Astrocyte (in vitro differentiated cells and primary cell): ENCODE measurements around the gene ZNF619. TPM values are rescaled to one million over a fixed set of nuclear protein-coding genes. Genes with fewer than 3 reads are reported as not detected.

Experiments used
- DNase-seq: peaks from one replicate; pipeline ENCODE4 v3.0.0-alpha.2; 2010; ENCODE audit warnings: low read depth
- FAIRE-seq: peaks from 2 replicates; lab custom pipeline; 2011; peaks lifted over from hg19 to GRCh38; lab: Jason Lieb, UNC
- H2AFZ ChIP-seq: 2 replicates; pipeline ENCODE4 v1.6.0; 2012; ENCODE audit warnings: low read depth, low read length, inconsistent platforms
- H3K27ac ChIP-seq: 2 replicates; pipeline ENCODE4 v1.5.1; 2011; ENCODE audit warnings: low read depth, low read length, inconsistent platforms
- H3K27me3 ChIP-seq: 2 replicates; pipeline ENCODE4 v1.6.0; 2011; ENCODE audit warnings: low read length, inconsistent platforms; ENCODE audit not compliant: insufficient read depth
- H3K36me3 ChIP-seq: 2 replicates; pipeline ENCODE4 v1.5.1; 2011; ENCODE audit warnings: low read length, inconsistent platforms; ENCODE audit not compliant: insufficient read depth
- H3K4me1 ChIP-seq: 2 replicates; pipeline ENCODE4 v1.5.1; 2011; ENCODE audit warnings: low read length, inconsistent platforms; ENCODE audit not compliant: insufficient read depth
- H3K4me2 ChIP-seq: 2 replicates; pipeline ENCODE4 v1.6.0; 2012; ENCODE audit warnings: low read length, inconsistent platforms
- H3K4me3 ChIP-seq: 2 replicates; pipeline ENCODE4 v1.5.1; 2011; ENCODE audit warnings: low read depth, mild to moderate bottlenecking, low read length, inconsistent platforms; ENCODE audit not compliant: insufficient read depth
- H3K79me2 ChIP-seq: 2 replicates; pipeline ENCODE4 v1.6.0; 2012; ENCODE audit warnings: mild to moderate bottlenecking, low read length, inconsistent platforms; ENCODE audit not compliant: insufficient read depth
- H3K9ac ChIP-seq: 2 replicates; pipeline ENCODE4 v1.6.0; 2012; ENCODE audit warnings: mild to moderate bottlenecking, low read length, inconsistent platforms
- H3K9me3 ChIP-seq: 2 replicates; pipeline ENCODE4 v1.5.1; 2012; ENCODE audit warnings: low read depth, mild to moderate bottlenecking, low read length, inconsistent platforms; ENCODE audit not compliant: insufficient read depth
- H4K20me1 ChIP-seq: 2 replicates; pipeline ENCODE4 v1.6.0; 2012; ENCODE audit warnings: low read length, inconsistent platforms; ENCODE audit not compliant: insufficient read depth
- H3K27ac Mint-ChIP-seq: one replicate; pipeline ENCODE4 v1.8.0; 2021; ENCODE audit warnings: mild to moderate bottlenecking, mixed read lengths; ENCODE audit not compliant: unreplicated experiment
- H3K27me3 Mint-ChIP-seq: one replicate; pipeline ENCODE4 v1.8.0; 2021; ENCODE audit warnings: low read depth, mixed read lengths; ENCODE audit not compliant: unreplicated experiment
- H3K36me3 Mint-ChIP-seq: one replicate; pipeline ENCODE4 v1.8.0; 2021; ENCODE audit warnings: low read depth, mixed read lengths; ENCODE audit not compliant: unreplicated experiment
- H3K4me1 Mint-ChIP-seq: one replicate; pipeline ENCODE4 v1.8.0; 2021; ENCODE audit warnings: low read depth, mixed read lengths; ENCODE audit not compliant: unreplicated experiment
- H3K4me3 Mint-ChIP-seq: one replicate; pipeline ENCODE4 v1.8.0; 2021; ENCODE audit warnings: mild to moderate bottlenecking, moderate library complexity, mixed read lengths; ENCODE audit not compliant: unreplicated experiment
- H3K9me3 Mint-ChIP-seq: one replicate; pipeline ENCODE4 v1.8.0; 2021; ENCODE audit warnings: mild to moderate bottlenecking, mixed read lengths; ENCODE audit not compliant: unreplicated experiment
- EZH2 ChIP-seq: IDR thresholded peaks from 2 replicates; pipeline ENCODE4 v1.6.1; 2012; ENCODE audit warnings: mild to moderate bottlenecking, low read length, inconsistent platforms; ENCODE audit not compliant: insufficient read depth
- total RNA-seq: library from RNA; stranded (reverse); gene quantifications from 2 replicates; pipeline ENCODE4 v1.2.1, GENCODE V29; 2021
- TF ChIP-seq, protein P1 (sequence below): IDR thresholded peaks from 2 replicates; pipeline ENCODE4 v1.5.1; 2011; ENCODE audit warnings: low read depth, mild to moderate bottlenecking, inconsistent platforms, low read length, moderate library complexity; ENCODE audit not compliant: insufficient read depth

Gene ZNF619
- total RNA-seq, 1 donor from 2014 or later = 3.4 TPM

- no peak overlapping the region for H3K4me3 ChIP-seq
- FAIRE-seq = no peak
- no peaks in the 10 kb centered on the region for H3K27me3 Mint-ChIP-seq
- H3K9ac ChIP-seq = no peak overlapping the region
- peaks cover 15% of the 10 kb centered on the region for H3K4me1 ChIP-seq
- H3K36me3 ChIP-seq = peaks cover 28% of the 10 kb centered on the region
- no peak overlapping the region for H3K27ac ChIP-seq
- H3K79me2 ChIP-seq = peaks cover 28% of the 10 kb centered on the region
- no peak overlapping the region for H2AFZ ChIP-seq
- DNase-seq = no peak
- H3K27me3 ChIP-seq = no peaks in the 10 kb centered on the region
- H3K36me3 Mint-ChIP-seq = peaks cover 62% of the 10 kb centered on the region
- no peak overlapping the region for H3K4me2 ChIP-seq
- H4K20me1 ChIP-seq = no peaks in the 10 kb centered on the region
- H3K9me3 Mint-ChIP-seq = peaks cover 36% of the 10 kb centered on the region
- no peak overlapping the region for H3K27ac Mint-ChIP-seq
- peaks cover 7% of the 10 kb centered on the region for H3K4me1 Mint-ChIP-seq
- TF ChIP-seq, protein P1, sequence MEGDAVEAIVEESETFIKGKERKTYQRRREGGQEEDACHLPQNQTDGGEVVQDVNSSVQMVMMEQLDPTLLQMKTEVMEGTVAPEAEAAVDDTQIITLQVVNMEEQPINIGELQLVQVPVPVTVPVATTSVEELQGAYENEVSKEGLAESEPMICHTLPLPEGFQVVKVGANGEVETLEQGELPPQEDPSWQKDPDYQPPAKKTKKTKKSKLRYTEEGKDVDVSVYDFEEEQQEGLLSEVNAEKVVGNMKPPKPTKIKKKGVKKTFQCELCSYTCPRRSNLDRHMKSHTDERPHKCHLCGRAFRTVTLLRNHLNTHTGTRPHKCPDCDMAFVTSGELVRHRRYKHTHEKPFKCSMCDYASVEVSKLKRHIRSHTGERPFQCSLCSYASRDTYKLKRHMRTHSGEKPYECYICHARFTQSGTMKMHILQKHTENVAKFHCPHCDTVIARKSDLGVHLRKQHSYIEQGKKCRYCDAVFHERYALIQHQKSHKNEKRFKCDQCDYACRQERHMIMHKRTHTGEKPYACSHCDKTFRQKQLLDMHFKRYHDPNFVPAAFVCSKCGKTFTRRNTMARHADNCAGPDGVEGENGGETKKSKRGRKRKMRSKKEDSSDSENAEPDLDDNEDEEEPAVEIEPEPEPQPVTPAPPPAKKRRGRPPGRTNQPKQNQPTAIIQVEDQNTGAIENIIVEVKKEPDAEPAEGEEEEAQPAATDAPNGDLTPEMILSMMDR = no peak
- no peak for TF ChIP-seq EZH2
- H3K4me3 Mint-ChIP-seq = no peak overlapping the region
- peaks cover 19% of the 10 kb centered on the region for H3K9me3 ChIP-seq
Measured at GRCh38 chr3:40528426-40528825, 51.5 kb downstream of the ZNF619 start.

GRCh38 chr3:40532252-40532651 lies 55.3 kb downstream of the ZNF619 start:
- peaks cover 32% of the 10 kb centered on the region for H3K36me3 ChIP-seq
- no peaks in the 10 kb centered on the region for H3K4me1 ChIP-seq
- peaks cover 90% of the 10 kb centered on the region for H3K36me3 Mint-ChIP-seq
- no peak for DNase-seq
- no peak overlapping the region for H2AFZ ChIP-seq
- no peak overlapping the region for H3K4me2 ChIP-seq
- peaks cover 32% of the 10 kb centered on the region for H3K9me3 ChIP-seq
- no peak overlapping the region for H3K9ac ChIP-seq
- peaks cover 17% of the 10 kb centered on the region for H3K79me2 ChIP-seq
- no peaks in the 10 kb centered on the region for H3K27me3 Mint-ChIP-seq
- H3K4me1 Mint-ChIP-seq = no peaks in the 10 kb centered on the region
- TF ChIP-seq, protein P1 = no peak
- TF ChIP-seq EZH2 = no peak
- no peak overlapping the region for H3K27ac ChIP-seq
- no peak overlapping the region for H3K4me3 ChIP-seq
- H3K9me3 Mint-ChIP-seq = peaks cover 48% of the 10 kb centered on the region
- no peak overlapping the region for H3K27ac Mint-ChIP-seq
- no peak for FAIRE-seq
- H3K4me3 Mint-ChIP-seq = no peak overlapping the region
- no peaks in the 10 kb centered on the region for H3K27me3 ChIP-seq
- no peaks in the 10 kb centered on the region for H4K20me1 ChIP-seq

DNA sequence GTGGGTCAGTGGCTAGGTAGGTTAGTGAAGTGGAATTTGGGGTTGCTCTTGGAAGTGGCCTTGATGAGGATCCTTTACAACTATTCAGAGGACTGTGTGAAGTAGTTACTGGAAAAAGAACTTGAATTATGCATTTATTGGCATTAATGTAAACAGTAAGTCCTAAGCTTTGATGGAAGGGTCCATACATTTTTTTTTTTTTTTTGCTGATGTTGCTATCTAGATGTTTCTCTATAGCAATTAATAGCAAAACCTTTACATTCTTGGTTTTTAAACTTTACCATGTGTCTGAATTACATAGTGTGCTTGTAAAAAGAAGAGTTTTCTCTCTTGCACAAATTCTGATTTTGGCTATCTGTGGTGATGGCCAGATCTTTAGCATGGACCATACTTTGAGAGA lies 57.4 kb downstream of the ZNF619 start:
- peaks cover 86% of the 10 kb centered on the region for H3K36me3 Mint-ChIP-seq
- DNase-seq (no peak), FAIRE-seq (no peak)
- H3K27ac Mint-ChIP-seq = no peak overlapping the region
- Histone ChIP-seq H3K9ac (no peak overlapping the region), H3K9me3 (peaks cover 32% of the 10 kb centered on the region), H3K4me3 (no peak overlapping the region), H3K36me3 (peaks cover 29% of the 10 kb centered on the region), H3K79me2 (peaks cover 1% of the 10 kb centered on the region), H3K4me1 (no peaks in the 10 kb centered on the region), H4K20me1 (no peaks in the 10 kb centered on the region), H3K27me3 (no peaks in the 10 kb centered on the region), H3K27ac (no peak overlapping the region), H2AFZ (no peak overlapping the region), H3K4me2 (no peak overlapping the region)
- no peak overlapping the region for H3K4me3 Mint-ChIP-seq
- H3K9me3 Mint-ChIP-seq = peaks cover 57% of the 10 kb centered on the region
- H3K27me3 Mint-ChIP-seq = no peaks in the 10 kb centered on the region
- no peak for TF ChIP-seq EZH2
- TF ChIP-seq, protein P1 = no peak
- no peaks in the 10 kb centered on the region for H3K4me1 Mint-ChIP-seq
